Upper lobe of right lung (tissue), 1 donor: ENCODE results near the gene SHH. TPM values are rescaled to one million over a fixed set of nuclear protein-coding genes. Genes with fewer than 3 reads are reported as not detected.

Experiments used
- ATAC-seq: fragments of 200-7000 bp; cut with Tn5 transposase; one replicate; pipeline ENCODE4 v1.9.1; 2020; ENCODE audit warnings: mild to moderate bottlenecking, moderate library complexity
- DNase-seq: peaks from one replicate; pipeline ENCODE4 v3.0.0-alpha.2; 2020
- H3K27ac ChIP-seq: fragments of 200-600 bp; one replicate; pipeline ENCODE4 v1.8.0; 2022
- H3K27me3 ChIP-seq: fragments of 200-600 bp; one replicate; pipeline ENCODE4 v1.8.0; 2022; ENCODE audit warnings: mild to moderate bottlenecking
- H3K36me3 ChIP-seq: fragments of 200-600 bp; one replicate; pipeline ENCODE4 v1.8.0; 2022
- H3K4me1 ChIP-seq: fragments of 200-600 bp; one replicate; pipeline ENCODE4 v1.8.0; 2022
- H3K4me3 ChIP-seq: fragments of 200-600 bp; one replicate; pipeline ENCODE4 v1.8.0; 2022; ENCODE audit warnings: mild to moderate bottlenecking
- H3K9me3 ChIP-seq: fragments of 200-600 bp; one replicate; pipeline ENCODE4 v1.8.0; 2022
- CTCF ChIP-seq: fragments of 200-600 bp; IDR thresholded peaks from one replicate; pipeline ENCODE4 v1.8.0; 2022; ENCODE audit warnings: antibody characterized with exemption
- intact Hi-C: fragments of 100-400 bp; cut with DNase I; formaldehyde crosslinking; loops from one replicate; pipeline ENCODE4 v1.11.0; 2022
- long read RNA-seq: library from polyadenylated mRNA; unstranded; transcript quantifications from one replicate; pipeline ENCODE4 v2.0.0, GENCODE V29; 2021
- total RNA-seq: library from RNA; stranded (reverse); fragmentation: NEBNext Ultra II Directional; extraction: Animal tissue kit (Norgen Biotek cat#: 25700); gene quantifications from one replicate; pipeline ENCODE4 v1.2.1, GENCODE V29; 2021
- donor health status: DM: no; HTN: yes; CAD: no; lungs with severe emphysema.

SHH gene
- 10.1 TPM for total RNA-seq
- long read RNA-seq, partial matches to known transcripts, result 0 of 3 reads
- long read RNA-seq, other reads (novel, unspliced or antisense), result 3 of 3 reads

- H3K4me3 ChIP-seq, result peak within 1 kb of the TSS; percentile 29
Measured at GRCh38 chr7:155811895-155812761, at the start of gene SHH. SHH (minus strand) TSS chr7:155812463; CDS start chr7:155812122, 341 bp downstream.

GRCh38 chr7:155861480-155861868 lies 49.2 kb upstream of the SHH start:
- TF ChIP-seq CTCF, result no peak
- Histone ChIP-seq H3K4me3 (no peak overlapping the region), H3K27me3 (no peaks in the 10 kb centered on the region), H3K9me3 (no peaks in the 10 kb centered on the region), H3K36me3 (no peaks in the 10 kb centered on the region), H3K4me1 (peaks cover 5% of the 10 kb centered on the region), H3K27ac (no peak overlapping the region)
- intact Hi-C loops, result no loop called here
- DNase-seq (no peak), ATAC-seq (peak; percentile 5)

More at GRCh38 chr7:155811895-155812761, at the start of gene SHH:
- ATAC-seq (no peak), DNase-seq (no peak)
- H3K36me3 ChIP-seq, result no peaks in the 10 kb centered on the region
- no peaks in the 10 kb centered on the region for H3K9me3 ChIP-seq
- intact Hi-C loops, result loop anchor here (10.0 kb wide), 1 partner anchor 663 kb away; no protein-coding TSS in a partner anchor
- peaks cover 76% of the 10 kb centered on the region for H3K27me3 ChIP-seq
- TF ChIP-seq CTCF, result no peak
- H3K27ac ChIP-seq, result no peak within 1 kb of the TSS
- peaks cover 27% of the 10 kb centered on the region for H3K4me1 ChIP-seq

- no peaks in the 10 kb centered on the region for H3K9me3 ChIP-seq
- no peak overlapping the region for H3K4me3 ChIP-seq
- DNase-seq (peak; percentile 93), ATAC-seq (peak; percentile 93)
- intact Hi-C loops, result no loop called here
- TF ChIP-seq CTCF, result no peak
- peaks cover 5% of the 10 kb centered on the region for H3K4me1 ChIP-seq
- no peaks in the 10 kb centered on the region for H3K36me3 ChIP-seq
- H3K27ac ChIP-seq, result no peak overlapping the region
- H3K27me3 ChIP-seq, result no peaks in the 10 kb centered on the region
Measured at GRCh38 chr7:155860840-155861479, 48.7 kb upstream of the SHH start.

GRCh38 chr7:155860461-155860839 lies 48.2 kb upstream of the SHH start:
- no peak for TF ChIP-seq CTCF
- Histone ChIP-seq H3K9me3 (no peaks in the 10 kb centered on the region), H3K27ac (no peak overlapping the region), H3K27me3 (no peaks in the 10 kb centered on the region), H3K4me1 (peaks cover 5% of the 10 kb centered on the region), H3K4me3 (no peak overlapping the region), H3K36me3 (no peaks in the 10 kb centered on the region)
- intact Hi-C loops, result no loop called here
- DNase-seq, result no peak
- no peak for ATAC-seq

DNA sequence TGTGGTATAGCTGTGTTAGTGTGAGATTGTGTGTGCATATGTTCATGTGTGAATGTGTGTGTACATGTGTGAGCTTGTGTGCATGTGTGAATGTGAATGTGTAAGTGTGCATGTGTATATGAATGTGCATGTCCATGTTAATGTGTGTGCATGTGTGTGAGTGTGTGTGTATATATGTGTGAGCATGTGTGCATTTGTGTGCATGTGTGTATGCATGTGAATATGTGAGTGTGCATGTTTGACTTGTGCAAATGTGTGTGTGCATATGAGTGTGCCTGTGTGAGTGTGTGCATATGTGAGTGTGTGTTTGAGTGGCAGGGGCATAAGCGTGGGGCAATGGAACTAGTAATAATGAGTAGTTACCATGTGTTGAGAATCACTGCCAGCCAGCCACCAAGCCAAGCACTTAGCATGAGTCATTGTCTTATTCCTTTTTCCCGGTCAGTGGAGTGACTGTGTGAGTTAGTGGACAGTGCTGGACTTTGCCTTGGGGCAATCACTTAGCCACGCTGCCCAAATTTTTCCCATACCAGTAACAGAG lies 46.3 kb upstream of the SHH start:
- no peak overlapping the region for H3K27ac ChIP-seq
- H3K36me3 ChIP-seq, result no peaks in the 10 kb centered on the region
- H3K27me3 ChIP-seq, result no peaks in the 10 kb centered on the region
- no peaks in the 10 kb centered on the region for H3K9me3 ChIP-seq
- no peak for TF ChIP-seq CTCF
- intact Hi-C loops, result no loop called here
- DNase-seq (no peak), ATAC-seq (no peak)
- peaks cover 5% of the 10 kb centered on the region for H3K4me1 ChIP-seq
- H3K4me3 ChIP-seq, result no peak overlapping the region
